HG03439 (cell line): ENCODE results near the gene C1D.
"Not testable (repeated sequence)": the region's sequence is repeated elsewhere in the genome, so short reads cannot be mapped to it uniquely, and the experiment has no call there.

Experiments
- ATAC-seq: cut with Tn5 transposase; IDR thresholded peaks from one replicate; pipeline ENCODE4 v1.9.1; 2021; ENCODE audit warnings: mild to moderate bottlenecking, moderate library complexity; ENCODE audit not compliant: unreplicated experiment

Gene C1D

DNA sequence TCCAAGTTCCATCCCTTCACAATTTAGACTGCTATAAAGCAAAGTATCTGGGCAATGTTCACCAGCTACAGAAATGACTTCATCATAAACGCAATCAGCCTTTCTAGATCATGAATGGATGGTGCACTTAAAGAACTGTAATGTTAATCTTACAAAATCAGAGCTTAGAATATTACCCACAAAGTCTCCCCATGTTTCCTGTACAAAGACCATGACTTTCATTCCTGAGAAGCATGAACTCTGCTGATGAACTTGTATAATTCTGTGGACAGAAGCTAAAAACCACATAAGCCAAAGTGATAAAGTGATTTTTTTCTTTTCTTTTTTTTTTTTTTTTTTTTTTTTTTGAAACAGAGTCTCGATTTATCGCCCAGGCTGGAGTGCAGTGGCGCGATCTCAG lies 53.3 kb downstream of the C1D start:
- no peak for ATAC-seq

DNA sequence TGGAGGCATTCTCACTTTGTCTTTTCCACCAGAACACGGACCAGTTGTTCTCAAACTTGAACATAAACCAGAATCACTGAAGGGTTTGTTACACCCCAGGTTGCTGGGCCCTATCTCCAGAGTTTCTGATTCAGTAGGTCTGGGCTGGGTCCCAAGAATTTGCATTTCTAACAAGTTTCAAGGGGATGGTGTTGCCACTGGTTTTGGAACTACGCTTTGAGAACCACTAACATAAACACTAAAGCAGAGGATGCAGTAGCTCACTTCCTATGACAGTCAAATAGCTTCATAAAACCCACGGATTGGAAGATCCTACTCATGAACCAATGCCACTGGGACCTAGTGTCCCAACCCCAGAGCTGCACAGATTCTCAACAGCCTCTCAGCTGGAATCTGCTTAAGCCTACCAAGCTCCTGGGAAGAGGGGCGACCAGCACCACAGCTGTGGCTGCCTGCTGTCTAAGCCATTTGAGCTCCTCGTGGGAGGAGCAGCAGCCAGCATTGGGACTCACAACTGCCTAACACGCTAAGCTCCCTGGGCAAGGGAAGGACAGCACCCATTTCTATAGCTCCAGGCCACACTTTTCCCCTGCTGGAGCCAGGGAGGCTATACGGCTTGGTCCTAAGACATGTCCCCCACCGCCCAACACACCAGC lies 62.5 kb downstream of the C1D start:
- ATAC-seq = no peak

- no peak for ATAC-seq
Observed at GRCh38 chr2:67999332-67999731, 63.5 kb downstream of the C1D start.

DNA sequence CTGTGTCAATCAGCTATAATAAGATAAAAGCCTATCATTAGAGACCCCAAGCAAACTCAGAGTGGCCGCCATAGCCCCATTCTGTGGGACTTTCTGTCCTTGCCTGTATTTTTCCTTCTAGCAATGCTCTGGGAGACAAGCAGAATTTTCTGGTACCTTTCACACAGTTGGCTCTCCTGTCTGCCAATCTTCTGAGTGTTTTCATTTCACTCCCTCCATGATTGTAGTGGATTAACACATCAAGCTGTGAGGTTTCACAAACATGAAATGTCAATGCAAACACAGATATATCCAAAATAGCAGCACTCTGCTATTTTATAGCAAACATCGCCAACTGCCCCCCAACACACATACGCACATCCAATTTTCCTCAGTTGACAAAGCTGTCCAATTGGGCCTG lies 64.9 kb downstream of the C1D start:
- no peak for ATAC-seq

- no peak for ATAC-seq
Observed at GRCh38 chr2:67997528-67997900, 65.3 kb downstream of the C1D start.

DNA sequence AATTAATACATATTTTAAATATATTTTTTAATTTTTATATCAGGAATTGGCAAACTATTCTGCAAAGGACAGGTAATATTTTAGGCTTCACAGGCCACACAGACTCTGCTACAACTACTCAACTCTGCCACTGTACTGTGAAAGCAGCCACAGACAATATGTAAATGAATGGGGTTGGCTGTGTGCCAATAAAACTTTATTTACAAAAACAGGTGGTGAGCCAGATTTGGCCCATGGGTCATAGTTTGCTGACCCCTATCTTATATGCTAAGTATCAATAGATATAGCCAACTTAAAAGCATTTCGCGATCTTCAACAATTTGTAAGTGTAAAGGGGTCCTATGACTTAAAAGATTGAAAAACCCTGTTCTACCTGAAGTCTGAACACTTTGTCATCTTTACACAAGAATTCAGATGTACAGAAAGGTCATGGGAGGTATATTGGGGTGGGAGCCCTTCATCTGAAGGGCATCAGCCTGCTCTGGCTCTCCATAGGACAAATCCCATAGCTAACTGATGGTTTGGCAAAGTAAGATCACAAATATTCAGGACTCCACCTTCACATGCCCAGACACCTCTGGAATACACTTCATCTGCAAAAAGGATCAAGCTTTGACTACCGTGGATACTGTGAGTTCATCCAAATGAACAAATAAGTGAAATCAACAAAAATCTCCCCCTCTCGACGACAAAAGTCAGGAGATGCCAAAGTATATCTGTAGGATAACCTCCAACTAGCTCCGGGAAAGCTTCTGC lies 65.9 kb downstream of the C1D start:
- ATAC-seq = no peak

- no peak for ATAC-seq
Observed at GRCh38 chr2:67994716-67995115, 68.1 kb downstream of the C1D start.

DNA sequence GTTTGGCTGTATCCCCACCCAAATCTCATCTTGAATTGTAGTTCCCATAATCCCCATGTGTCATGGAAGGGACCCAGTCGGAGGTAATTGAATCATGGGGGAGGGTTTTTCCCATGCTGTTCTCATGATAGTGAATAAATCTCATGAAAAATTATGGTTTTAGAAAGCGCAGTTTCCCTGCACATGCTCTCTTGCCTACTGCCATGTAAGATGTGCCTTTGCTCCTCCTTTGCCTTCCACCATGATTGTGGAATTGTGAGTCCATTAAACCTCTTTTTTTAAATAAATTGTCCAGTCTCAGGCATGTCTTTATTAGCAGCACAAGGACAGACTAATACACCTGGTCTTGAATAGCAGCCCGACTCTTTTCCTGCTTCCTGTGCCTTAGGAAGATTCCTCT lies 68.7 kb downstream of the C1D start:
- ATAC-seq = not testable (repeated sequence)

DNA sequence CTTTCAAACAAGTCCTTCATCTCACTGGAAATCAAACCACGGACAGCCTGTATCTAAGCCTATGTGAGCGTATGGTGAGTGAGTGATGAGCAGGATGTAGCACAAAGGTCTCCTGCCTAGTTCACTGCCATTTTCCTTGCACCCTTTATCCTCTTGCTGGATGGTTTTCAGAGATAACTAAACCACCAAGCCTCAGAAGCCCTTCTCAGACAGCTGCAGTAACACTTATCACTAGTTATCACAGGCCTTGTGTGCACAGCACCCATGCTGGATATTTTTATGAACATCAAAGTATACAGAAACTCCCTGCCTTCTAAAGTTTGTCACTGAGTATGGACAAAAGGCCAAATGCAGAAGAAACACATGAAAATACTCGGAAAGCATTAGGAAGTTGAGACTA lies 69.5 kb downstream of the C1D start:
- no peak for ATAC-seq

- no peak for ATAC-seq
Observed at GRCh38 chr2:67991456-67991855, 71.3 kb downstream of the C1D start.
